NCI-H2081 (cell line): ENCODE data around the gene PPFIBP2.

ENCODE experiments used
- DNase-seq, 2 experiments: peaks; one replicate each; lab custom pipeline; 2025; lab: John Stamatoyannopoulos, UW

PPFIBP2 gene

GRCh38 chr11:7513234-7514098 lies at the start of gene PPFIBP2:
Gene PPFIBP2 (plus strand): TSS chr11:7513999. CDS start chr11:7549476, 35,477 bp downstream.
- DNase-seq, result peak; percentile 36 to 40

GRCh38 chr11:7467652-7468051 lies 46.1 kb upstream of the PPFIBP2 start:
- DNase-seq, result no peak

GRCh38 chr11:7469351-7469865 lies 44.4 kb upstream of the PPFIBP2 start:
- no peak for DNase-seq

- no peak for DNase-seq
Observed at GRCh38 chr11:7471071-7471470, 42.7 kb upstream of the PPFIBP2 start.

GRCh38 chr11:7473717-7474116 lies 40.1 kb upstream of the PPFIBP2 start:
- DNase-seq, result no peak

- no peak for DNase-seq
Observed at GRCh38 chr11:7480113-7480512, 33.7 kb upstream of the PPFIBP2 start.

- no peak for DNase-seq
Observed at GRCh38 chr11:7484131-7484530, 29.7 kb upstream of the PPFIBP2 start.

GRCh38 chr11:7484645-7485044 lies 29.2 kb upstream of the PPFIBP2 start:
- DNase-seq, result no peak

GRCh38 chr11:7485186-7486097 lies 28.4 kb upstream of the PPFIBP2 start, which contains the start of gene OLFML1:
Gene OLFML1 (plus strand): TSS chr11:7485506. CDS start chr11:7485876, 370 bp downstream.
- DNase-seq, result no peak

GRCh38 chr11:7486098-7486780 lies 27.6 kb upstream of the PPFIBP2 start:
- no peak for DNase-seq

- DNase-seq, result no peak
Observed at GRCh38 chr11:7486781-7487140, 27.0 kb upstream of the PPFIBP2 start.

GRCh38 chr11:7487360-7487759 lies 26.4 kb upstream of the PPFIBP2 start:
- no peak for DNase-seq

- no peak for DNase-seq
Observed at GRCh38 chr11:7488681-7489080, 25.1 kb upstream of the PPFIBP2 start.

- DNase-seq, result no peak
Observed at GRCh38 chr11:7489376-7489775, 24.4 kb upstream of the PPFIBP2 start.

GRCh38 chr11:7490054-7490453 lies 23.7 kb upstream of the PPFIBP2 start:
- no peak for DNase-seq

GRCh38 chr11:7490535-7490934 lies 23.3 kb upstream of the PPFIBP2 start:
- DNase-seq, result no peak

GRCh38 chr11:7492253-7492652 lies 21.5 kb upstream of the PPFIBP2 start:
- no peak for DNase-seq

GRCh38 chr11:7493670-7494069 lies 20.1 kb upstream of the PPFIBP2 start:
- no peak for DNase-seq

GRCh38 chr11:7494086-7494745 lies 19.6 kb upstream of the PPFIBP2 start:
- DNase-seq, result no peak

GRCh38 chr11:7495882-7496551 lies 17.8 kb upstream of the PPFIBP2 start:
- no peak for DNase-seq

- no peak for DNase-seq
Observed at GRCh38 chr11:7498193-7498592, 15.6 kb upstream of the PPFIBP2 start.
